GM18873 (cell line): ENCODE data around the gene PRDM10.
"Not testable (repeated sequence)": the region's sequence is repeated elsewhere in the genome, so short reads cannot be mapped to it uniquely, and the experiment has no call there.

Experiments used
- ATAC-seq: cut with Tn5 transposase; IDR thresholded peaks from one replicate; pipeline ENCODE4 v1.9.1; 2021; ENCODE audit warnings: mild to moderate bottlenecking, moderate library complexity, moderate number of reproducible peaks; ENCODE audit not compliant: unreplicated experiment, low FRiP score

Gene PRDM10

GRCh38 chr11:129928923-129929692, 73.5 kb downstream of the PRDM10 start:
- ATAC-seq, result no peak

- no peak for ATAC-seq
These were observed 80.0 kb downstream of the PRDM10 start for GRCh38 chr11:129922674-129923073.

GRCh38 chr11:129918361-129918760, 84.3 kb downstream of the PRDM10 start:
- no peak for ATAC-seq

- ATAC-seq, result no peak
These were observed 85.4 kb downstream of the PRDM10 start for GRCh38 chr11:129917231-129917630.

- no peak for ATAC-seq
These were observed 91.3 kb downstream of the PRDM10 start for GRCh38 chr11:129911298-129911697.

- no peak for ATAC-seq
These were observed 92.3 kb downstream of the PRDM10 start for GRCh38 chr11:129910360-129910759.

- no peak for ATAC-seq
These were observed 97.2 kb downstream of the PRDM10 start for GRCh38 chr11:129905402-129905801.

- no peak for ATAC-seq
These were observed 106.6 kb downstream of the PRDM10 start for GRCh38 chr11:129896062-129896461.

- peak; percentile 84 for ATAC-seq
These were observed 107.3 kb downstream of the PRDM10 start, which contains the start of gene NFRKB for GRCh38 chr11:129895126-129896041. TSS of gene NFRKB (minus strand) at chr11:129895578. CDS start at chr11:129892849, 2,729 bp downstream.

- ATAC-seq, result peak; percentile 6
These were observed 108.1 kb downstream of the PRDM10 start for GRCh38 chr11:129894278-129895125.

GRCh38 chr11:129888451-129888850, 114.2 kb downstream of the PRDM10 start:
- ATAC-seq, result no peak

GRCh38 chr11:129885381-129885780, 117.3 kb downstream of the PRDM10 start:
- no peak for ATAC-seq

GRCh38 chr11:129884581-129884980, 118.1 kb downstream of the PRDM10 start:
- no peak for ATAC-seq

GRCh38 chr11:129881570-129882170, 121.0 kb downstream of the PRDM10 start:
- ATAC-seq, result no peak

GRCh38 chr11:129880311-129880710, 122.3 kb downstream of the PRDM10 start:
- ATAC-seq, result no peak

GRCh38 chr11:129871914-129872313, 130.7 kb downstream of the PRDM10 start:
- no peak for ATAC-seq

GRCh38 chr11:129868626-129869025, 134.0 kb downstream of the PRDM10 start:
- ATAC-seq, result not testable (repeated sequence)

GRCh38 chr11:129866311-129866710, 136.3 kb downstream of the PRDM10 start:
- ATAC-seq, result no peak

- ATAC-seq, result no peak
These were observed 136.9 kb downstream of the PRDM10 start for GRCh38 chr11:129865701-129866100.

- no peak for ATAC-seq
These were observed 137.8 kb downstream of the PRDM10 start for GRCh38 chr11:129864811-129865210.
